K562 treated with DMSO at 1 percent for 12 hours (cell line): ENCODE measurements around the gene YIPF7. TPM values are rescaled to one million over a fixed set of nuclear protein-coding genes. Genes with fewer than 3 reads are reported as not detected.

ENCODE experiments used
- total RNA-seq: library from RNA; unstranded; fragments of 300-600 nt; gene quantifications from 2 replicates; pipeline ENCODE4 v1.2.3, GENCODE V29; 2022; ENCODE audit not compliant: insufficient read depth

Gene YIPF7
- total RNA-seq = not detected in 2 replicates

DNA sequence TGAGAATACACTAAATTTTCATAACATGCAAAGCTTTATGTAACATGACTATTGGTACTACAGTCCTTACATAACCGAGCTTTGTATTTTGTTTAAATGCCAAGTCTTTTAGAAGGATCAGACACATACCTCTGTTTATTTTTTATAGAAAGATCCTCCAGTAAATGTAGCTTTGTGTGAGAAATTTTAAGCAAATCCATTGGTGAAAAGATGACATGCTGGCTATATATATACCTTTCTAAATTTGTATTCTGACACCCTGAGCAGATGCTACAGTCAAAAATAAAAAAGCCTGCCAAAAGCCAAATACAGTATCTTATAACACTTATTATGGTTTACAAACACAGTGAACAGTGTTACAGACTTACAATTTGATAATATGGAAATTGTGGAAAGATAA lies at the start of gene YIPF7:
TSS of gene YIPF7 (minus strand) at position 201 of the 400 bp plus-strand sequence. CDS start 1,525 bp downstream, outside the sequence.

GRCh38 chr4:44678094-44679041 lies 26.9 kb upstream of the YIPF7 start, which contains the start of gene GUF1:
GUF1 (plus strand) TSS chr4:44678420; CDS start chr4:44678623, 203 bp downstream.

Other genes starting within 250 kb of the YIPF7 start
- not detected in 2 replicates for gene KCTD8, start 202.8 kb downstream of the YIPF7 start, total RNA-seq
- 2.6 and 13.2 TPM in 2 replicates for gene GUF1, start 26.8 kb upstream of the YIPF7 start, total RNA-seq
- 4.8 and 12.1 TPM in 2 replicates for gene GNPDA2, start 74.9 kb upstream of the YIPF7 start, total RNA-seq